Esophagus muscularis mucosa (tissue), 4 donors: Measurements from ENCODE around the gene TIMP4. TPM values are rescaled to one million over a fixed set of nuclear protein-coding genes. Genes with fewer than 3 reads are reported as not detected.

Source experiments
- DNase-seq: peaks from one replicate; pipeline ENCODE4 v3.0.0-alpha.2; 2017; ENCODE audit errors: extremely low spot score
- H3K27ac ChIP-seq, 4 donors: fragments of 200-600 bp; sonication (generic); replicated peaks in 1 of 4; 1 replicate in 3 of 4; 2 replicates in 1 of 4; pipeline ENCODE4 v1.5.1; 2016 to 2019; ENCODE audit warnings: mild to moderate bottlenecking in 1 of 4
- H3K27me3 ChIP-seq, 4 donors: fragments of 200-600 bp; sonication (generic); one replicate each; pipeline versions ENCODE4 v1.5.1 to v1.6.0; 2016 to 2019
- H3K36me3 ChIP-seq, 4 donors: fragments of 200-600 bp; sonication (generic); one replicate each; pipeline ENCODE4 v1.5.1; 2016 to 2019
- H3K4me1 ChIP-seq, 4 donors: fragments of 200-600 bp; sonication (generic); one replicate each; pipeline ENCODE4 v1.5.1; 2016 to 2019
- H3K4me3 ChIP-seq, 4 donors: fragments of 200-600 bp; sonication (generic); 1 replicate in 2 of 4; 2 replicates in 2 of 4; pipeline ENCODE4 v1.5.1; 2016 to 2019; ENCODE audit warnings: mild to moderate bottlenecking in 4 of 4, moderate library complexity in 1 of 4
- H3K9me3 ChIP-seq, 4 donors: fragments of 200-600 bp; sonication (generic); 1 replicate in 3 of 4; 2 replicates in 1 of 4; pipeline ENCODE4 v1.5.1; 2016 to 2019
- CTCF ChIP-seq, 3 experiments: fragments of 200-600 bp in 2 of 3; fragments of 450-650 bp in 1 of 3; sonication (generic) in 2 of 3; IDR thresholded peaks; one replicate each; pipeline ENCODE4 v1.5.1; 2017 to 2019; ENCODE audit warnings: antibody characterized with exemption in 3 of 3, mild to moderate bottlenecking in 2 of 3, moderate library complexity in 1 of 3
- EP300 ChIP-seq: sonication (generic); formaldehyde crosslinking; IDR thresholded peaks from one replicate; pipeline ENCODE4 v1.6.1; 2017; ENCODE audit warnings: antibody characterized with exemption
- POLR2A ChIP-seq: fragments of 450-650 bp; IDR thresholded peaks from one replicate; pipeline ENCODE4 v1.6.1; 2017; ENCODE audit warnings: antibody characterized with exemption, moderate library complexity, mild to moderate bottlenecking, low read depth
- POLR2AphosphoS5 ChIP-seq, 2 donors: sonication (generic); formaldehyde crosslinking; IDR thresholded peaks; one replicate each; pipeline ENCODE4 v1.6.1; 2017; ENCODE audit warnings: antibody characterized with exemption in 2 of 2
- WGBS: methylation state at CpG from one replicate; pipeline ENCODE4 v1.1.5; 2018; 5-methylcytosine and 5-hydroxymethylcytosine counted together
- intact Hi-C: fragments of 100-400 bp; cut with DNase I; formaldehyde crosslinking; loops from one replicate; pipeline ENCODE4 v1.15.1; 2023
- total RNA-seq, 4 donors: library from RNA; depleted of rRNA; stranded (reverse); fragments of >200 nt; gene quantifications; one replicate each; pipeline versions ENCODE4 v1.1.0 to v1.2.1, GENCODE V29; 2016

Gene TIMP4
- total RNA-seq, 4 donors from 2014 or later, result 24.1 to 48.0 (median 30.5) TPM

- TF ChIP-seq CTCF (IDR thresholded peaks at IDR 0.05) (no peak), EP300 (no peak), POLR2AphosphoS5 (IDR thresholded peaks at IDR 0.05) (no peak), POLR2A (no peak)
- H3K4me3 ChIP-seq, result no peak overlapping the region
- H3K27ac ChIP-seq, result no peak overlapping the region
- H3K4me1 ChIP-seq, result peaks cover 9 to 27% (median 19%) of the 10 kb centered on the region in 4 donors
- intact Hi-C loops, result no loop called here
- no peaks in the 10 kb centered on the region for H3K9me3 ChIP-seq
- H3K36me3 ChIP-seq, result no peaks in the 10 kb centered on the region
- no peaks in the 10 kb centered on the region for H3K27me3 ChIP-seq
- no peak for DNase-seq
Measured at GRCh38 chr3:12197475-12197874, 38.8 kb upstream of the TIMP4 start.

GRCh38 chr3:12196684-12197083 lies 38.0 kb upstream of the TIMP4 start:
- Histone ChIP-seq H3K36me3 (no peaks in the 10 kb centered on the region), H3K4me3 (no peak overlapping the region), H3K27ac (no peak overlapping the region), H3K4me1 (peaks cover 9 to 27% (median 19%) of the 10 kb centered on the region in 4 donors), H3K27me3 (no peaks in the 10 kb centered on the region), H3K9me3 (no peaks in the 10 kb centered on the region)
- DNase-seq, result peak; percentile 66
- intact Hi-C loops, result no loop called here
- no peak for TF ChIP-seq CTCF (IDR thresholded peaks at IDR 0.05)
- no peak for TF ChIP-seq EP300
- TF ChIP-seq POLR2A, result no peak
- no peak for TF ChIP-seq POLR2AphosphoS5 (IDR thresholded peaks at IDR 0.05)
- WGBS, result 90% methylated on average over 3 of the region's 3 CpGs

DNA sequence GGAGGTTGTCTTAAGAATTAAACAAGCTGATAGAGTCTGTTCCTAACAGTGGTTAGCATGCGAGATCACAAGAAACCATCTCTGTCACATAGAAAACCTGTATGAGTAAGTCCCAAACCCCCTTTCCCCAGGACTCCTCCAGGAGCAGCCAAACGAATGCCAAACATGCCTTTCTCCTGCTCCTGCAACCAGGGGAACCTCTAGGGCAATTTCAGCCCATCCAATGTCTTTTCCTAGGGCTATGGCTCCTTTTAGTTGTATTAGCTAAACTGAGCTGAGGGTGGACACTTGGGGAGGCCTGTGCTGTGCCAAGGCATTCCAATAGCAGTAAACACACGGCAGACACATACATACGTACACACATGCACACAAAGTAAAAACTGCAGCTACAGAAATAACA lies 36.5 kb upstream of the TIMP4 start:
- H3K9me3 ChIP-seq, result no peaks in the 10 kb centered on the region
- TF ChIP-seq EP300, result no peak
- no peak for TF ChIP-seq CTCF (IDR thresholded peaks at IDR 0.05)
- H3K4me1 ChIP-seq, result peaks cover 9 to 27% (median 19%) of the 10 kb centered on the region in 4 donors
- H3K36me3 ChIP-seq, result no peaks in the 10 kb centered on the region
- intact Hi-C loops, result no loop called here
- no peaks in the 10 kb centered on the region for H3K27me3 ChIP-seq
- peak; percentile 74 for DNase-seq
- WGBS, result 77% methylated on average over 4 of the region's 4 CpGs
- no peak overlapping the region for H3K4me3 ChIP-seq
- no peak overlapping the region for H3K27ac ChIP-seq

DNA sequence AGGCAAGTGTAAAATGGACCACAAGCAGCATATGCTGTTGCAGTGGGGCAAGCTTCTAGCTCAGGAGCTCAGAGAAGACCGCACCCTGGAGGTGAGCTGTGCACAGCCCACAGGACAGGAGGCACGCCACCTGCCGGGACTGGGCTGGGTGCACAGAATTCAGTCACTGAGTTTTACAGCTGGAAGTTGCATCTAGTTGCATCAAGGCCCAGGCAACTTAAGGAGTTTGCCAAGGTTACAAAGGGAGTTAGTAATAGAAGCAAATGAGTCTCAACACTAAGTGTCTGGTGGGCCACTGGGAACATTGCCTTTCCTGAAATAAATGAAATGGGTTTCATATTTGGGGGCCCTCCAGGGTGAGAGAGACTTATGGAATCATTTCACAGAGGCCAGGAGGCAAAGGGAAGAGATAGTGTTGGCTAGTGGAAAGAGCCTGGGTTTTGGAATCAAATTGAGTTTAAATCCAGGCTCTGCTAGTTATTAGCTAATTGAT lies 36.0 kb upstream of the TIMP4 start:
- Histone ChIP-seq H3K4me3 (no peak overlapping the region), H3K4me1 (peaks cover 9 to 27% (median 19%) of the 10 kb centered on the region in 4 donors), H3K36me3 (no peaks in the 10 kb centered on the region), H3K27me3 (no peaks in the 10 kb centered on the region), H3K27ac (peak overlapping the region in 2 of 4 donors; percentile 5 to 18), H3K9me3 (no peaks in the 10 kb centered on the region)
- intact Hi-C loops, result no loop called here
- DNase-seq, result peak; percentile 82
- TF ChIP-seq POLR2AphosphoS5 (IDR thresholded peaks at IDR 0.05) (no peak), POLR2A (no peak), CTCF (IDR thresholded peaks at IDR 0.05) (no peak), EP300 (no peak)
- 85% methylated on average over 3 of the region's 3 CpGs for WGBS

GRCh38 chr3:12194209-12194608 lies 35.5 kb upstream of the TIMP4 start:
- WGBS, result 27% methylated on average over 3 of the region's 3 CpGs
- peak overlapping the region in 3 of 4 donors; percentile 5 to 45 (median 18) for H3K27ac ChIP-seq
- intact Hi-C loops, result no loop called here

More at GRCh38 chr3:12194209-12194608, 35.5 kb upstream of the TIMP4 start:
- no peak for DNase-seq
- no peaks in the 10 kb centered on the region for H3K9me3 ChIP-seq
- TF ChIP-seq POLR2AphosphoS5 (IDR thresholded peaks at IDR 0.05) (peak in 1 of 2 donors; percentile 41), POLR2A (no peak)
- H3K4me3 ChIP-seq, result no peak overlapping the region
- no peaks in the 10 kb centered on the region for H3K27me3 ChIP-seq
- H3K36me3 ChIP-seq, result no peaks in the 10 kb centered on the region
- H3K4me1 ChIP-seq, result peaks cover 9 to 27% (median 19%) of the 10 kb centered on the region in 4 donors
